ENCODE measurements around the gene CHST11. TPM values are rescaled to one million over a fixed set of nuclear protein-coding genes. Genes with fewer than 3 reads are reported as not detected.

Gene CHST11
- total RNA-seq, 1 donor from 2014 or later = 7.7 TPM

DNA sequence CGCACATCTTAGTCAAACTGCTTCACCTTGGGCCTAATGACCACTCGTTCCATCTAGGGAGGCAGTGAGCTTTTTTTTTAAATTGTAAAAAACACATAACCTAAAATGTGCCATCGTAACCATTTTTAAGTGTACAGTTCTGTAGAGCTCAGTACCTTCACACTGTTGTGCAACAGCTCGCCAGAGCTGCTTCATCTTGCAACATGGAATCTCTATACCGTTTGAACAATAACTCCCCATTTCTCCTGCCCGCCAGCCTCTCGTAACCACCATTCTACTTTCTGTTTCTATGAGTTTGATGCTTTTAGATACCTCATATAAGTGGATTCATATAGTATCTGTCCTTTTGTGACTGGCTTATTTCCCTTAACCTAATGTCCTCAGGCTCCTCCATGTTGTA is 196.2 kb downstream of the CHST11 start:
- Histone ChIP-seq H3K36me3 (no peaks in the 10 kb centered on the region), H3F3A (ENCODE audit: low read depth) (peaks cover 6% of the 10 kb centered on the region), H3K4me3 (no peak overlapping the region), H4K20me1 (ENCODE audit: low read depth) (peaks cover 23% of the 10 kb centered on the region), H3K9me3 (ENCODE audit: low read depth) (no peaks in the 10 kb centered on the region), H3K27ac (no peak overlapping the region), H3K4me2 (no peak overlapping the region), H3K79me2 (ENCODE audit: low read depth) (peaks cover 4% of the 10 kb centered on the region), H3K9ac (no peak overlapping the region), H2AFZ (replicated peaks) (no peak overlapping the region), H3K4me1 (peaks cover 41% of the 10 kb centered on the region), H3K27me3 (no peaks in the 10 kb centered on the region)
- Mint-ChIP-seq H3K27ac (no peak overlapping the region), H3K27me3 (ENCODE audit: insufficient read depth, low read depth) (peaks cover 2% of the 10 kb centered on the region), H3K4me1 (peaks cover 72% of the 10 kb centered on the region), H3K9me3 (peaks cover 2% of the 10 kb centered on the region), H3K4me3 (no peak overlapping the region), H3K36me3 (no peaks in the 10 kb centered on the region)
- no peak for DNase-seq (ENCODE audit: low spot score)
- no peak for TF ChIP-seq EZH2phosphoT487 (IDR thresholded peaks at IDR 0.05)
- TF ChIP-seq, protein P1, sequence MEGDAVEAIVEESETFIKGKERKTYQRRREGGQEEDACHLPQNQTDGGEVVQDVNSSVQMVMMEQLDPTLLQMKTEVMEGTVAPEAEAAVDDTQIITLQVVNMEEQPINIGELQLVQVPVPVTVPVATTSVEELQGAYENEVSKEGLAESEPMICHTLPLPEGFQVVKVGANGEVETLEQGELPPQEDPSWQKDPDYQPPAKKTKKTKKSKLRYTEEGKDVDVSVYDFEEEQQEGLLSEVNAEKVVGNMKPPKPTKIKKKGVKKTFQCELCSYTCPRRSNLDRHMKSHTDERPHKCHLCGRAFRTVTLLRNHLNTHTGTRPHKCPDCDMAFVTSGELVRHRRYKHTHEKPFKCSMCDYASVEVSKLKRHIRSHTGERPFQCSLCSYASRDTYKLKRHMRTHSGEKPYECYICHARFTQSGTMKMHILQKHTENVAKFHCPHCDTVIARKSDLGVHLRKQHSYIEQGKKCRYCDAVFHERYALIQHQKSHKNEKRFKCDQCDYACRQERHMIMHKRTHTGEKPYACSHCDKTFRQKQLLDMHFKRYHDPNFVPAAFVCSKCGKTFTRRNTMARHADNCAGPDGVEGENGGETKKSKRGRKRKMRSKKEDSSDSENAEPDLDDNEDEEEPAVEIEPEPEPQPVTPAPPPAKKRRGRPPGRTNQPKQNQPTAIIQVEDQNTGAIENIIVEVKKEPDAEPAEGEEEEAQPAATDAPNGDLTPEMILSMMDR (IDR thresholded peaks at IDR 0.05) = no peak
- no peak for TF ChIP-seq EZH2 (IDR thresholded peaks at IDR 0.05)

GRCh38 chr12:104653730-104654664 is 197.2 kb downstream of the CHST11 start:
- Mint-ChIP-seq H3K27ac (no peak overlapping the region), H3K4me3 (peak overlapping the region; percentile 72), H3K36me3 (no peaks in the 10 kb centered on the region), H3K27me3 (ENCODE audit: insufficient read depth, low read depth) (peaks cover 2% of the 10 kb centered on the region), H3K9me3 (no peaks in the 10 kb centered on the region), H3K4me1 (peaks cover 77% of the 10 kb centered on the region)
- Histone ChIP-seq H3K4me1 (peaks cover 41% of the 10 kb centered on the region), H2AFZ (replicated peaks) (no peak overlapping the region), H3K4me2 (no peak overlapping the region), H3K9ac (no peak overlapping the region), H3K4me3 (no peak overlapping the region), H3K27me3 (no peaks in the 10 kb centered on the region), H3K27ac (no peak overlapping the region), H3K79me2 (ENCODE audit: low read depth) (peaks cover 4% of the 10 kb centered on the region), H3K36me3 (no peaks in the 10 kb centered on the region), H3K9me3 (ENCODE audit: low read depth) (no peaks in the 10 kb centered on the region), H4K20me1 (ENCODE audit: low read depth) (peaks cover 23% of the 10 kb centered on the region), H3F3A (ENCODE audit: low read depth) (peaks cover 6% of the 10 kb centered on the region)
- TF ChIP-seq EZH2phosphoT487 (IDR thresholded peaks at IDR 0.05) (no peak), EZH2 (IDR thresholded peaks at IDR 0.05) (no peak)
- TF ChIP-seq, protein P1 (IDR thresholded peaks at IDR 0.05) = peak; percentile 60
- DNase-seq (ENCODE audit: low spot score) = peak; percentile 45

DNA sequence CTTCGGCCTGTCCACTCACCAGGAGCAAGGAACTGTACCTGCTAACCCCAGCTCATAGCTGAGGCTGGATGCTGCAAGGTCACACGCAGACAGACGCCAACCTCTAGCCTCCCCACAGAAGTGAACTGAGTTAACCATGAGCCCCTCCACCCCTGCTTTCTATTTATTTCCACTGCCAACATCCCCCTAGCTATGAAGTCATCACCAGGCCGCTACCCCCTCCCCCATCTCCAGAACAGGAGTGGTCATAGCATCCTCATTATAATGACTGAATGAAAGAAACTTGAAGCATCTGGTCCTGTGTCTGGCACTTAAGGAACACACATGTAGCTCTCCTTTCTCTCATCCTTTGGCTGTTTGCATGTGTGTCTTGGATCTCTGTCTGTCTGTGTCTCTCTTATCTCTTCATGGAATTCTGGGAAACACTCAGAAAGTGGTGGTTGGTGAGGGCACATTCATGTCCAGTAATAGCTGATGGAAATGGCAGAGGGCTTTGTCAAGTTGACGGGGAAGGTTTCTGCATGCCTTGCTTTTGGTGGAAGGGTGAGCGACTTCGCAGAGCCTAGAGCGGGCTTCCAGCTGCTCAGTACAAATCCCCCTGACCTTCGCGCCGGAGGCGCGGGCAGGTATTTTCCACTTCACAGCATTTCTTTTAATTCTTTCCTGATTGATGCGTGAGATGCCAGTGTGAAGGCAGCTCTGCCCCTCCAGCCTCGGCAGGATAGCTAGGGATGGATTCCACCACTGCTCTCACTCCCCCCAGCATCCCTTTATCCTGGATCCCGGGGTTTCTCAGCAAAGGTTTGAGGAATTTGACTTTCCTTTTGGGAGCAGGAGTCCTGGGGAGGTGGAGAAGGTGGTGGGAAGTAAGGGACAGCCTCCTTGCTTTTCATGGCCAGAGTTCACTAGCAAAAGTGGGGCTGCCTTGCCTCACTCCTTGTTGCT is 198.2 kb downstream of the CHST11 start:
- peaks cover 2% of the 10 kb centered on the region for H3K27me3 Mint-ChIP-seq (ENCODE audit: insufficient read depth, low read depth)
- H3K4me3 Mint-ChIP-seq = peak overlapping the region; percentile 59
- peaks cover 72% of the 10 kb centered on the region for H3K4me1 Mint-ChIP-seq
- H3K79me2 ChIP-seq (ENCODE audit: low read depth) = peaks cover 1% of the 10 kb centered on the region
- H3K27me3 ChIP-seq = no peaks in the 10 kb centered on the region
- peaks cover 6% of the 10 kb centered on the region for H3F3A ChIP-seq (ENCODE audit: low read depth)
- no peaks in the 10 kb centered on the region for H3K9me3 Mint-ChIP-seq
- H4K20me1 ChIP-seq (ENCODE audit: low read depth) = peaks cover 23% of the 10 kb centered on the region
- no peak overlapping the region for H3K4me3 ChIP-seq
- peak overlapping the region; percentile 31 for H3K4me2 ChIP-seq
- peaks cover 41% of the 10 kb centered on the region for H3K4me1 ChIP-seq
- H3K36me3 Mint-ChIP-seq = no peaks in the 10 kb centered on the region
- H3K36me3 ChIP-seq = no peaks in the 10 kb centered on the region
- peak; percentile 24 for DNase-seq (ENCODE audit: low spot score)
- H3K27ac ChIP-seq = no peak overlapping the region
- no peak overlapping the region for H3K9ac ChIP-seq
- TF ChIP-seq EZH2phosphoT487 (IDR thresholded peaks at IDR 0.05) (no peak), EZH2 (IDR thresholded peaks at IDR 0.05) (no peak)
- TF ChIP-seq, protein P1 (IDR thresholded peaks at IDR 0.05) = no peak
- peak overlapping the region; percentile 65 for H3K27ac Mint-ChIP-seq
- no peaks in the 10 kb centered on the region for H3K9me3 ChIP-seq (ENCODE audit: low read depth)
- no peak overlapping the region for H2AFZ ChIP-seq (replicated peaks)

All from neural progenitor cell (in vitro differentiated cells).